IPS-20b (cell line): Measurements from ENCODE around the gene NINJ1.
A peak's percentile ranks its signal among the peaks of the same experiment; 100 is the strongest.

Experiments used
- H3K27ac ChIP-seq: one replicate; pipeline ENCODE4 v1.5.1; 2013; ENCODE audit warnings: low read length
- H3K27me3 ChIP-seq: 2 replicates; pipeline ENCODE4 v1.6.1; 2013; ENCODE audit warnings: mild to moderate bottlenecking, low read length, inconsistent platforms; ENCODE audit not compliant: insufficient read depth
- H3K36me3 ChIP-seq: 2 replicates; pipeline ENCODE4 v1.6.1; 2013; ENCODE audit warnings: low read depth, mild to moderate bottlenecking, inconsistent platforms, low read length, moderate library complexity; ENCODE audit not compliant: insufficient read depth
- H3K4me1 ChIP-seq: 2 replicates; pipeline ENCODE4 v1.6.1; 2013; ENCODE audit warnings: mild to moderate bottlenecking, control low read depth, inconsistent platforms, low read length, moderate library complexity; ENCODE audit not compliant: insufficient read depth
- H3K4me3 ChIP-seq: 2 replicates; pipeline ENCODE4 v1.5.1; 2013; ENCODE audit warnings: mild to moderate bottlenecking, low read length, inconsistent platforms
- H3K9ac ChIP-seq: 2 replicates; pipeline ENCODE4 v1.6.1; 2013; ENCODE audit warnings: low read depth, mild to moderate bottlenecking, inconsistent platforms, low read length, moderate library complexity
- H3K9me3 ChIP-seq: 2 replicates; pipeline ENCODE4 v1.6.1; 2013; ENCODE audit warnings: mild to moderate bottlenecking, low read depth, low read length, inconsistent platforms; ENCODE audit not compliant: insufficient read depth

The NINJ1 gene, protein sequence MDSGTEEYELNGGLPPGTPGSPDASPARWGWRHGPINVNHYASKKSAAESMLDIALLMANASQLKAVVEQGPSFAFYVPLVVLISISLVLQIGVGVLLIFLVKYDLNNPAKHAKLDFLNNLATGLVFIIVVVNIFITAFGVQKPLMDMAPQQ

DNA sequence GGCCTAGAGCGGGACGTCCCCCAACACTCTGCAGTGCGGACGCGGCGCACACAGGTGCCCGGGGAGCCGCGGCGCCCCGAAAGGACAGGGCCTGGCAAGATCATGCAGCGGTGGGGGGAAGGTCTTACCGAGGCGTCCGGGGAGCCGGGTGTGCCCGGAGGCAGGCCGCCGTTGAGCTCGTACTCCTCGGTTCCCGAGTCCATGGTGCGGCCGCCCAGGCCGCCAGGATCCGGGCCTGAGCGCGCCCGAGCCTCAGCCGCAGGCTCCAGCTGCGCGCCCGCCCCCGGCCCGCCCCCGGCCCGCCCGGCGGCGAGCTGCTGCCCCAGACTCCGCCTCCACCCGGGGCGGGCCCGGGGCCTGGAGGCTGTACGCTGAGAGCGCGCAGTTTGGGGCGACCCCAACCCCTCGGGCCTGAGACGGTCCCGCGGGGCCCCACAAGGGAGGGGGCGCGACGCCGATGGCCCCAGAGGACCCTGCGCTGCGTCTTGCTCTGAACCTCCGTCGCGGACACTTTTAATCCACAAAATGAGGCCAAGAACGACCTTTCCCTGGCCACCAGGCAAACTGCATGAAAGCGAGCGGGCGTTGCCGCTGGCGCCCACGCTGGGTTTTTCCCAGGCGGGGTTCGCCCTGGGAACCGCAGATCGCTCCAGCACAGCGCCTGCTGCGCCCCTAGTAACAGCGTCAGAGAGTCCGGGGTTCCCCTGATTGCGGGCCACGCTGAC lies at the start of gene NINJ1:
TSS of gene NINJ1 (minus strand) at position 237 of the 725 bp plus-strand sequence. CDS start at position 203, 34 bp downstream.
- Histone ChIP-seq H3K36me3 (no peaks in the 10 kb centered on the region), H3K27me3 (peaks cover 12% of the 10 kb centered on the region), H3K9me3 (no peaks in the 10 kb centered on the region), H3K4me3 (peak within 1 kb of the TSS; percentile 81), H3K27ac (no peak within 1 kb of the TSS), H3K4me1 (0 out of 2 replicates have a peak, but pooled peaks cover 2% of the 10 kb centered on the region), H3K9ac (peak within 1 kb of the TSS; percentile 73)

DNA sequence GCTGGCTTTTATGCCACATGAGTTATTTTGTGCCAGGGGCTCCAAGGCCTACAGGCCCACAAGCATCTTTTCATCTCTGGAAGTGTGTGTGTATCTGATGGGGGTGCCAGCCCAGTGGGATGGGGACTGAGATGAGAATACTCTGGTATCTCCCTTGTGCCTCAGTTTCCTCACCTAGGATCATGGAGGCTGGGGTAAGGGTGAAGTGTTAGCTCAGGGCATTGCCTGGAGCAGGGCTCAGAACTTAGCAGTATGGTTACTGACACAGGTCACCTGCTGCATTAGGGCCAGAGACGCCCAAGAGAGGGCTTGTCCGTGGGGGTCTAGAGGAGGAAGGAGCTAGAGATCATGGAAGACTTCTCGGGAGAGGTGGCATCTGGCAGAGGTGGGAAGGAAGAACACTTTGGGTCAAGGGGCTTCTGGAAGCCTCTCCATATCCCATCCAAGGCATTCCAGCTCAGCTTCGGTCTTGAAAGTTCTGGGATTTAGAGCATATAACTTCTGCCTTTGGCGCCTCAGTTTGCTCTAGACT lies 49.1 kb upstream of the NINJ1 start:
- Histone ChIP-seq H3K4me1 (no peaks in the 10 kb centered on the region), H3K36me3 (no peaks in the 10 kb centered on the region), H3K9ac (no peak overlapping the region), H3K4me3 (peak overlapping the region; percentile 68), H3K27ac (no peak overlapping the region), H3K27me3 (peaks cover 58% of the 10 kb centered on the region), H3K9me3 (no peaks in the 10 kb centered on the region)

GRCh38 chr9:93182572-93182971 lies 48.5 kb upstream of the NINJ1 start:
- Histone ChIP-seq H3K4me3 (no peak overlapping the region), H3K9me3 (no peaks in the 10 kb centered on the region), H3K4me1 (no peaks in the 10 kb centered on the region), H3K27me3 (peaks cover 58% of the 10 kb centered on the region), H3K9ac (no peak overlapping the region), H3K27ac (no peak overlapping the region), H3K36me3 (no peaks in the 10 kb centered on the region)

GRCh38 chr9:93181672-93182435 lies 47.8 kb upstream of the NINJ1 start:
- H3K9ac ChIP-seq = no peak overlapping the region
- H3K4me1 ChIP-seq = no peaks in the 10 kb centered on the region
- H3K36me3 ChIP-seq = no peaks in the 10 kb centered on the region
- no peaks in the 10 kb centered on the region for H3K9me3 ChIP-seq
- H3K27ac ChIP-seq = no peak overlapping the region
- H3K4me3 ChIP-seq = no peak overlapping the region
- H3K27me3 ChIP-seq = peaks cover 58% of the 10 kb centered on the region

- H3K4me3 ChIP-seq = no peak overlapping the region
- no peak overlapping the region for H3K9ac ChIP-seq
- H3K9me3 ChIP-seq = no peaks in the 10 kb centered on the region
- peaks cover 50% of the 10 kb centered on the region for H3K27me3 ChIP-seq
- H3K27ac ChIP-seq = no peak overlapping the region
- H3K4me1 ChIP-seq = no peaks in the 10 kb centered on the region
- H3K36me3 ChIP-seq = no peaks in the 10 kb centered on the region
These were observed 46.9 kb upstream of the NINJ1 start for GRCh38 chr9:93180938-93181337.

GRCh38 chr9:93178851-93179786 lies 45.1 kb upstream of the NINJ1 start:
- no peaks in the 10 kb centered on the region for H3K9me3 ChIP-seq
- no peaks in the 10 kb centered on the region for H3K4me1 ChIP-seq
- H3K9ac ChIP-seq = no peak overlapping the region
- H3K27me3 ChIP-seq = peaks cover 35% of the 10 kb centered on the region
- no peak overlapping the region for H3K27ac ChIP-seq
- no peaks in the 10 kb centered on the region for H3K36me3 ChIP-seq
- H3K4me3 ChIP-seq = no peak overlapping the region

DNA sequence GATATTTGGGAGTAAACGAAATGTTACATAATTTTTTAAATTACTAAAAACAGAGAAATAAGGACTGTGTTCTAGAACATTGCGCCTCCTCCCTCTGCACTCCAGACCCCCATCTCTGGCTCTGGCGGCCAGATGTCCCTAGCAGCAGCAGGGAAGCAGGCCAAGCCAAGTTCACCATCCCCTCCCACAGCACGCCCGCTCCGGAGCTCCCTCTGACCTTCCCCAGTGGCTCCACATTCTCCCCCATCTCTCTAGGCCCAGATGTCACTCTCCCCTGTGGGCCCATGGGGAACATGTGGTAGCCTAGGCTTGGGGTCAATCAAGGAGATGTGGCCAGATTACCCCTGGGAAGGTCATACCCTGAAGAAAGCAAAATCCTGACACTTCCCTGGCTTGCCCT lies 43.6 kb upstream of the NINJ1 start:
- no peaks in the 10 kb centered on the region for H3K9me3 ChIP-seq
- no peak overlapping the region for H3K4me3 ChIP-seq
- H3K27ac ChIP-seq = no peak overlapping the region
- no peaks in the 10 kb centered on the region for H3K4me1 ChIP-seq
- H3K36me3 ChIP-seq = no peaks in the 10 kb centered on the region
- no peak overlapping the region for H3K9ac ChIP-seq
- H3K27me3 ChIP-seq = peaks cover 23% of the 10 kb centered on the region

GRCh38 chr9:93174976-93175375 lies 40.9 kb upstream of the NINJ1 start:
- H3K4me1 ChIP-seq = no peaks in the 10 kb centered on the region
- H3K4me3 ChIP-seq = no peak overlapping the region
- H3K27ac ChIP-seq = no peak overlapping the region
- H3K9me3 ChIP-seq = no peaks in the 10 kb centered on the region
- no peak overlapping the region for H3K9ac ChIP-seq
- H3K36me3 ChIP-seq = no peaks in the 10 kb centered on the region
- H3K27me3 ChIP-seq = no peaks in the 10 kb centered on the region; the same call in 1 of the 2 replicates

- H3K9me3 ChIP-seq = no peaks in the 10 kb centered on the region
- H3K9ac ChIP-seq = no peak overlapping the region
- H3K27me3 ChIP-seq = no peaks in the 10 kb centered on the region; the same call in 1 of the 2 replicates
- H3K27ac ChIP-seq = no peak overlapping the region
- no peaks in the 10 kb centered on the region for H3K4me1 ChIP-seq
- H3K4me3 ChIP-seq = no peak overlapping the region
- H3K36me3 ChIP-seq = no peaks in the 10 kb centered on the region
These were observed 39.5 kb upstream of the NINJ1 start for GRCh38 chr9:93173365-93174051.

DNA sequence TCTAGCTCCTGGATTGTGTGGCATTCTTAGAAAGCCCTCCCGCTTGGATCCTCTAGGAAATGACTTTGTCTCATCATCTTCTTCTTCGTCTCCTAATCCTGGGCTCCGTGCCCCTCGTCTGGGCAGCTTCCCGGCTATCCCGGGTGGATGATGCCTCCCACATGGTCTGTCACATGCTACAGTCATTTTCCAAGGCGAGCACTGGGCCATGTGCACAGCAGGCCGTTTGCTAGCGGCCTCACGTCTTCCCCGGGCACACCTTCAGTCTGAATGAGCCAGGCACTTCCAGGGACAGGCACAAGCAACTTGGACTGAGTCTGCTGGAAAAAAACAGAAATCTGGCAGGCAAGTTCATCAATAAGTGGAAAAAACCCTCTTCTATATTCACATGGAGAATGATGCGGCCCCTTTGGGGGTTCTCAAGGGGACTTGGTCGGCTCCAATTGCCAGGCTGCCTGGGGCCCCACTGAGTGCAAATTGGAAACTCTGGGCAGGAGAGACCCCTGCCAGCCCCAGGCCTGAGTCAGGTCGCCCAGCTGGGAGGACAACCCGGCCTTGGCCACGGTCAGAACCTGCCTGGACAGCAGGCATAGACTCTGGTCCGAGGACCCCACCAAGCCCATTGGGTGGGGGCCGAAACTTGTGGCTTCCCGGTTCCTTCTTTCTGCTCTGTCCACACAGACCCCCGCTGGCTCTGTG lies 38.8 kb upstream of the NINJ1 start:
- H3K36me3 ChIP-seq = no peaks in the 10 kb centered on the region
- H3K9me3 ChIP-seq = no peaks in the 10 kb centered on the region
- no peak overlapping the region for H3K4me3 ChIP-seq
- no peaks in the 10 kb centered on the region for H3K4me1 ChIP-seq
- H3K27ac ChIP-seq = no peak overlapping the region
- H3K27me3 ChIP-seq = no peaks in the 10 kb centered on the region; the same call in 1 of the 2 replicates
- H3K9ac ChIP-seq = no peak overlapping the region
